Superior temporal gyrus (tissue), 1 donor: Measurements from ENCODE around the gene ADTRP.
"Not testable (repeated sequence)": the region's sequence is repeated elsewhere in the genome, so short reads cannot be mapped to it uniquely, and the experiment has no call there.

Experiments
- DNase-seq: peaks from one replicate; pipeline ENCODE4 v3.0.0-alpha.2; 2016; ENCODE audit errors: extremely low spot score

The ADTRP gene

DNA sequence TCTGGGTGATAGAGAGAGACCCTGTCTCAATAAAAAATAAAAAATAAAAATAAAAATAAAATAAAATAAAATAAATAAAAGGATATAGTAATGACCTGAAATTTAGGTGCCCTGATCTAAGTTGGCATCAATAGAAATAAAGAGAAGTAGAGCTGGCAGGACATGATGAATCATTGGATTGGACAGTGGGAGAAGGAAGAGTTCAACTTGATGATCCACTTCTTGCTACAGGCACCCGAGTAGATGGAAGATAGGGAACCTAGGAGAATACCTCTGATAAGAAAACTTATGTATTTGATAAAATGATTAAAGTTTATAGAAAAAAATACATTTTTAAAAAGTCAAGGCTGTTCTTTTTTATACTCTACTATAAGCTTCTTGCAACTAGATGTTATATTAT is 79.0 kb downstream of the ADTRP start:
- DNase-seq, result no peak

DNA sequence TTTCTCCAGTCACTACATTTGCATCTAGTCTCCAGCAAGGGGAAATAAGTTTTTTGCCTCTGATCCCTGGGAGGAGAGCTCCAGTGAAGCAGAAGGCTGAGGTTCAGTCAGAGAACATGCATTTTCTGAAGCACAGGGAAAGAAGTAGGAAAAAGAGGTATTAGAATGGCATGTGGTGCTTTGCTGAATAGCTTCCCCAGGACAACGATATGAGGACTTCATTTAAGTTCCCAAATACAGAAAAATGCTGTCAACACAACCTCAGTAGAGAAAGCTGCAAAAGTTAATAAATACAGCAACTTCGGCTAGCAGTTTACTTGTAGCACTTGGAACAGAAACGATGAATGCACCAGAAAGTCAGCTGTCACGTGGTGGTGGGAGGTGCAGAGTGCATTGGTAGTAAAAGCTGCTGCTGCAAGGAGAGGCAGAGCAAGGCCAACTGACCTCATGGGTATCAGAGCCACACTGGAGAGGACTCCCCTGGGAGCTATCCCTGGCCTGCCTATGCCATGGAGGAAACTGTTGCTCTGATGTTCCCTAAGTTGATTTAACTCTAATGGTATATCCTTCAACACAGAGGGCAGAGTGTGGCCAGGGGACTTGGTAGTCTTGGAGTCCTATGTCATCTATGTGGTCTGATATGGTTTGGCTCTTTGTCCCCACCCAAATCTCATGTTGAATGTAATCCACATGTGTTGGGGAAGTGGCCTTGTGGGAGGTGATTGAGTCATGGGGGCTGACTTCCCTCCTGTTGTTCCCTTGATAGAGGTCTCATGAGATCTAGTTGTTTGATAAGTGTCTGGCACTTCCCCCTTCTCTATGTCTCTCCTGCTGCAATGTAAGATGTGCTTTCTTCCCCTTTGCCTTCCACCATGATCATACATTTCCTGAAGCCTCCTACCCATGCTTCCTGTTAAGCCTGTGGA is 85.9 kb downstream of the ADTRP start:
- DNase-seq, result no peak

GRCh38 chr6:11689847-11690246 is 88.8 kb downstream of the ADTRP start:
- no peak for DNase-seq

DNA sequence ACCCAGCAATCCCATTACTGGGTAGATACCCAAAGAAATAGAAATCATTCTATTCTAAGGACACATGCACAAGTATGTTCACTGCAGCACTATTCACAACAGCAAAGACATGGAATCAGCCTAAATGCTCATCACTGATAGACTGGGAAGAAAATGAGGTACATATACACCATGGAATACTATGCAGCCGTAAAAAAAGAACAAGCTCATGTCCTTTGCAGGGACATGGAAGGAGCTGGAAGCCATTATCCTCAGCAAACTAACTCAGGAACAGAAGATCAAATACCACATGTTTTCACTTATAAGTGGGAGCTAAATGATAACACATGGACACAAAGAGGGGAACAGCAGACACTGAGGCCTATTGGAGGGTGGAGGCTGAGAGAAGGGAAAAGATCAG is 89.2 kb downstream of the ADTRP start:
- DNase-seq, result not testable (repeated sequence)

- no peak for DNase-seq
These were observed 90.2 kb downstream of the ADTRP start for GRCh38 chr6:11688425-11688709.

GRCh38 chr6:11685481-11686093 is 93.0 kb downstream of the ADTRP start:
- DNase-seq, result no peak

DNA sequence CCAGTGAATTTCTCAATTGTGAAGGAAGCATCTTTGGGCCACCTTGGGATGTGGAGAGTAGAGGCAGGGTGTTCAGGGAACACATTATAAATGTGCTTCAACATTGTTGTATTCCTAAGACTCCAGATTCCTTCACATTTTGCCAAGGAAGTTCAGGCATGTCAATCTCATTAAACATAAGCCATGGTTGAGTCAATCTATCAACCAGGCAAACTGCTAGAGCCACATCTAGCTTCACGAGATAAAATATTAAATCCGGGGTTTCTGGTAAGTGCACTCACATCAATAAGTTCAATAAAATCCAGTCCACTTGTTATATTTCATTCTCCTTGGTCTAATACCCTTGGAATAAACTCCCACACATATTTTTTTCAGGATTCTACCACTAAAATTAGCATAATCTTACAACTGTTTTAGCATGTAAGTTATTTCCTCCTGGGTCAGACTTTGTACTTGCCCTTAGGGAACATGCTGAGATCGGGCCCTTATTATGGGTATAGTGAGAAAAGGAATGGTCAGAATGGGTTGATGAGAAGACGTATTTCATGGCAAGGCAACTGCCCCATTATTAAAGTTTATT is 93.6 kb downstream of the ADTRP start:
- DNase-seq, result no peak

DNA sequence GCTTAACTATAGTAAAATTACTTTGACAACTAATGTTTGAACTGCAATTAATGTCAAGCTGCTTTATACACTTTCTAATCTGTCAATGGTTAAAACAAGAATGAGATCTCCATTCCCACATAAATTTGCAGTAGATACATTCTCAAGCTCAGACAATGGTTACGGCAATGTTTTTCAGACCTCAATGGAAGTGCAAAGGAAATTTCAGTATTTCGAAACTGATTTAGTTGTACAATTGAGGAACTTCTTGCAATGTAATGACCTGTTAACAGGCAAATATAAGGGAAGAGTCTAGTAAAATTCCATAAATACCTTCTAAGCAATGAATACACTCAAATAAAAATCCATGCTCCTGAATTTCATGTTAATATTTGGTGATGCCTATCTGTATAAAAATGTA is 94.7 kb downstream of the ADTRP start:
- DNase-seq, result no peak

GRCh38 chr6:11682561-11682975 is 96.0 kb downstream of the ADTRP start:
- no peak for DNase-seq

GRCh38 chr6:11681770-11682169 is 96.8 kb downstream of the ADTRP start:
- no peak for DNase-seq

GRCh38 chr6:11681357-11681756 is 97.2 kb downstream of the ADTRP start:
- no peak for DNase-seq

- not testable (repeated sequence) for DNase-seq
These were observed 98.1 kb downstream of the ADTRP start for GRCh38 chr6:11680479-11680878.

DNA sequence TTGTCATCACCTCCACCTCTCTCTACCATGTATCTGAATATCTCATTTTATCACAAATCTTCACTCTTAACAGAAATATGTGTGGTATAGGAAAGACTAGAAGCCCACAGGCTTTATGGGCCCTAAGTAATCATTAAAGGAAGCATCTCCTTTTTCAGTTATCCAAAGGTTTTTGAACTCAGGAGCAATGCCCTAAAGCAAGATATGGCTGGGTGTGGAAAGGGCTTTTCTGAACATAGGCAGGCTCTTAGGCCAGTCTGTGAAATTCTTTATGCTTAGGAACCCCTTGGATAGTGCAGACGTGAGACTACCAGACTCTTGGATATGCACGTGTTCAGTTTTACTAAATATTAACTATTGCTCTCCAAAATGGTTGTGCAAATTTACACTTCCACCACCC is 99.5 kb downstream of the ADTRP start:
- DNase-seq, result no peak

DNA sequence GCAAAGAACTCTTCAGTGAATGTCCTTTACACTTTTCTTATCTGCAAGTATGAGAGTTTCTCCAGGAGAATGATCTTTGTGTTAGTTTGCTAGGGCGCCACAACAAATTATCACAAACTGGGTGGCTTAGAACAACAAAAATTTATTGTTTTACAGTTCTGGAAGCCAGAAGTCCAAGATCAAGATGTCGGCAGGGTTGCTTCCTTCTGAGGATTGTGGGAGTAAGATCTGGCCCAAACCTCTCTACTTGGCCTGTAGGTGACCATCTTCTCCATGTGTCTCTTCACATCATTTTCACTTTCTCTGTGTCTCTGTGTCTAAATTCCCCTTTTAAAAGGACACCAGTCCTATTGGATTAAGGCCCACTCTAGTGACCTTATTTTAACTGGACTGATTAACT is 103.0 kb downstream of the ADTRP start:
- no peak for DNase-seq

GRCh38 chr6:11672669-11673068 is 105.9 kb downstream of the ADTRP start:
- DNase-seq, result no peak

GRCh38 chr6:11672256-11672655 is 106.3 kb downstream of the ADTRP start:
- DNase-seq, result no peak

- no peak for DNase-seq
These were observed 108.9 kb downstream of the ADTRP start for GRCh38 chr6:11669696-11670095.

DNA sequence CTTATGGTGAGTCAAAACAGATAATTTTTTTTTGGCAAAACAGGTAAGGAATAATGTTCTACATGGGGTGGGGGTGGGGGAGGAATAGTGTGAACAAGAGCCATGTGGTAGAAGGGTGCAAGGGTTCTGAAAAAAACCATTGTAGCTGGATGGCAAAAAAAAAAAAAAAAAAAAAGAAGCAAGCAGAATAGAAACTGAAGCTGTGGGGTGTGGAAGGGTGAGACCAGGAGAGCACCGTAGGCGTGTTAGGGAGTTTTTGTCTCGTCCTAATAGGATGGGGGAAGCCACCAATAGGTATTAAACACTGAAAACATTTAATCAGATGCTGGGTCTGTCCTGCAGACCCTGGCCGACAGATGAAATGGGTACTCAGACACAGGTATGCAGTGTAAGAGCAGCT is 110.1 kb downstream of the ADTRP start:
- DNase-seq, result no peak

GRCh38 chr6:11667876-11668275 is 110.7 kb downstream of the ADTRP start:
- DNase-seq, result no peak

GRCh38 chr6:11665604-11666326 is 112.8 kb downstream of the ADTRP start:
- DNase-seq, result no peak
